Measurements from ENCODE around the gene LY9. TPM values are rescaled to one million over a fixed set of nuclear protein-coding genes. Genes with fewer than 3 reads are reported as not detected.

LY9 gene
- total RNA-seq, 1 experiment from 2014 or later, result not detected

GRCh38 chr1:160862203-160863060, 66.5 kb downstream of the LY9 start, which contains the start of gene CD244:
Gene CD244, minus strand, starts transcription at chr1:160862887. Its CDS starts 210 bp downstream, at chr1:160862677.
- Histone ChIP-seq H2BK20ac (ENCODE audit: low read depth, low read length, poor library complexity, severe bottlenecking) (no peak within 1 kb of the TSS), H3K14ac (ENCODE audit: insufficient read depth, low read length) (no peak within 1 kb of the TSS; the same call in 1 of the 2 replicates), H3K79me1 (ENCODE audit: insufficient read depth, low read depth, low read length, poor library complexity, severe bottlenecking) (no peaks in the 10 kb centered on the region), H2BK12ac (ENCODE audit: insufficient read length, low read depth, low read length) (no peak within 1 kb of the TSS), H3K27me3 (ENCODE audit: insufficient read depth, low read length) (no peaks in the 10 kb centered on the region), H2AK5ac (ENCODE audit: insufficient read length, low read length) (no peak within 1 kb of the TSS), H4K5ac (ENCODE audit: insufficient read length, low read depth, low read length) (no peak within 1 kb of the TSS), H2BK5ac (ENCODE audit: insufficient read length, low read length) (no peak within 1 kb of the TSS), H3K4me2 (ENCODE audit: insufficient read depth, insufficient read length, low read length) (no peak within 1 kb of the TSS), H3K27ac (ENCODE audit: insufficient read length, low read depth, low read length) (no peak within 1 kb of the TSS), H3K79me2 (ENCODE audit: insufficient read depth, low read length) (no peaks in the 10 kb centered on the region), H2BK120ac (ENCODE audit: low read depth, low read length, poor library complexity, severe bottlenecking) (no peak within 1 kb of the TSS), H2AFZ (ENCODE audit: low read length) (no peak within 1 kb of the TSS), H4K20me1 (ENCODE audit: control insufficient read depth, insufficient read depth, insufficient read length) (no peaks in the 10 kb centered on the region), H4K8ac (replicated peaks; ENCODE audit: insufficient read length, low read depth, low read length) (no peak within 1 kb of the TSS), H3K23ac (ENCODE audit: insufficient read length, low read depth, low read length) (no peak within 1 kb of the TSS), H3K18ac (ENCODE audit: insufficient read length, low read depth, low read length) (no peak within 1 kb of the TSS), H3K23me2 (ENCODE audit: insufficient read length, low read depth, low read length, poor library complexity, severe bottlenecking) (no peaks in the 10 kb centered on the region), H2BK15ac (ENCODE audit: low read depth, low read length) (no peak within 1 kb of the TSS), H3T11ph (ENCODE audit: low read length) (no peak within 1 kb of the TSS), H3K9me3 (ENCODE audit: control insufficient read depth, low read depth, low read length) (no peaks in the 10 kb centered on the region), H3K56ac (ENCODE audit: insufficient read length, low read depth, low read length) (no peak within 1 kb of the TSS), H3K4ac (ENCODE audit: low read depth, low read length) (no peak within 1 kb of the TSS), H3K4me1 (ENCODE audit: insufficient read depth, low read length) (no peaks in the 10 kb centered on the region), H4K91ac (ENCODE audit: insufficient read length, low read depth, low read length) (no peak within 1 kb of the TSS), H3K9ac (ENCODE audit: extremely low read depth, insufficient read length, low read length) (no peak within 1 kb of the TSS)
- peaks cover 1% of the 10 kb centered on the region; the same call in 1 of the 2 replicates for H3K27me3 Mint-ChIP-seq (ENCODE audit: low read depth)
- 0 out of 4 replicates have a peak, but pooled peaks cover 0 to 3% of the 10 kb centered on the region in 2 experiments for H3K4me1 Mint-ChIP-seq
- no peaks in the 10 kb centered on the region for H3K9me3 Mint-ChIP-seq
- WGBS (ENCODE audit: extremely low coverage, insufficient read length, low lambda C conversion rate), result no CpG with 5 or more reads among the region's 12 CpGs
- no peaks in the 10 kb centered on the region for H3K36me3 Mint-ChIP-seq (ENCODE audit: insufficient read depth in 1 of 3, low read depth in 3 of 3)
- TF ChIP-seq CTCF (conservative IDR thresholded peaks at IDR 0.05), result no peak
- H3K4me3 Mint-ChIP-seq, result no peak within 1 kb of the TSS
- H3K27ac Mint-ChIP-seq, result no peak within 1 kb of the TSS
- peak; percentile 43 for DNase-seq
